ENCODE data around the gene MYL4. TPM values are rescaled to one million over a fixed set of nuclear protein-coding genes. Genes with fewer than 3 reads are reported as not detected.

Gene MYL4
- total and polyA plus RNA-seq, 2 of the 8 experiments (the other 6 are each of a cell fraction or from before 2014, with no cell fraction given), result 0.12 TPM; not detected in 1

DNA sequence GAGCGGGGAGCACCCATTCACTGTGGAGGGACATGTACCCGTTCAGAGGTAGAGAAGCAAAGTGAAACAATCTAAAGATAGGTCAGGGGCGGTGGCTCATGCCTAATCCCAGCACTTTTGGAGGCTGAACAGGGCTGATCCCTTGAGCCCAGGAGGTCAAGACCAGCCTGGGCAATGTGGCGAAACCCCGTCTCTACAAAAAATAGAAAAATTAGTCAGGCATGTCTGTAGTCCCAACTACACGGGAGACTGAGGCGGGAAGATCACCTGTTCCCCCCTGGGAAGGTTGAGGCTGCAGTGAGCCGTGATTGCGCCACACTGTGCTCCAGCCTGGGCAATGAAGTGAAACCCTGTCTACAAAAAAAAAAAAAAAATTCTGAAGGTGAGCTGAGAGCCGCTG, 21.7 kb downstream of the MYL4 start:
- H3K4ac ChIP-seq (replicated peaks; ENCODE audit: insufficient read length, low read depth, low read length), result no peak overlapping the region
- no peaks in the 10 kb centered on the region for H3K36me3 ChIP-seq (ENCODE audit: control insufficient read depth in 2 of 4, insufficient read depth in 4 of 4, low read length in 3 of 4)
- H4K91ac ChIP-seq (replicated peaks; ENCODE audit: insufficient read length, low read length), result no peak overlapping the region
- DNase-seq (ENCODE audit: low read depth in 1 of 2, low spot score in 2 of 2) (no peak), FAIRE-seq (no peak)
- no peak overlapping the region for H3K9ac ChIP-seq (replicated peaks in 1 of 4; ENCODE audit: extremely low read depth in 1 of 4, low read depth in 3 of 4, low read length in 3 of 4)
- H3K23ac ChIP-seq (ENCODE audit: insufficient read length), result no peak overlapping the region
- no peak overlapping the region for H3K56ac ChIP-seq (replicated peaks; ENCODE audit: insufficient read length, low read depth, low read length)
- H3K4me3 ChIP-seq (ENCODE audit: extremely low read depth in 1 of 4, insufficient read depth in 2 of 4, low read depth in 3 of 4, low read length in 4 of 4), result no peak overlapping the region
- no peak overlapping the region for H4K8ac ChIP-seq (ENCODE audit: extremely low read depth, insufficient read depth, low read length)
- no peak overlapping the region for H2BK20ac ChIP-seq (ENCODE audit: low read length)
- H4K5ac ChIP-seq (ENCODE audit: insufficient read length, low read depth, low read length), result no peak overlapping the region
- H3K23me2 ChIP-seq (ENCODE audit: low read depth, low read length), result no peaks in the 10 kb centered on the region
- no peaks in the 10 kb centered on the region for H3K9me3 ChIP-seq (ENCODE audit: insufficient read depth in 2 of 2, low read depth in 1 of 2, low read length in 1 of 2)
- no peak overlapping the region for H2BK12ac ChIP-seq (ENCODE audit: low read depth, low read length)
- peaks cover 0 to 3% (median 3%) of the 10 kb centered on the region in 4 experiments; a peak in 3 of 7 replicates for H3K4me1 ChIP-seq (replicated peaks in 1 of 4; ENCODE audit: control insufficient read depth in 3 of 4, insufficient read depth in 4 of 4, low read length in 3 of 4)
- no peaks in the 10 kb centered on the region for H3K79me1 ChIP-seq (ENCODE audit: low read depth, low read length)
- no peak overlapping the region for H2AFZ ChIP-seq (ENCODE audit: low read length)
- no peak overlapping the region for H3K18ac ChIP-seq (ENCODE audit: extremely low read depth, low read length)
- ChIA-PET CTCF (ENCODE audit: partially characterized antibody) (interaction anchor here (0.7 to 7.3 kb wide), 21 partner anchors 10 to 1399 kb away, joined by 3 to 105 read pairs (median 4); partner anchors contain the start of genes EFCAB13 and MYL4), POLR2A (ENCODE audit: partially characterized antibody) (interaction anchor here (1.1 kb wide), 1 partner anchor 82 kb away, joined by 3 read pairs; no protein-coding TSS in a partner anchor)
- H3K14ac ChIP-seq (ENCODE audit: insufficient read length), result no peak overlapping the region
- no peak overlapping the region for H3K27ac ChIP-seq (ENCODE audit: low read depth, low read length)
- H2BK120ac ChIP-seq (replicated peaks; ENCODE audit: low read depth, low read length), result no peak overlapping the region
- H3K27me3 ChIP-seq (replicated peaks in 1 of 4; ENCODE audit: control insufficient read depth in 3 of 4, extremely low read depth in 1 of 4, insufficient read depth in 3 of 4, low read length in 3 of 4), result 0 out of 7 replicates have a peak, but pooled peaks cover 0 to 1% (median 0%) of the 10 kb centered on the region in 4 experiments
- H2BK15ac ChIP-seq (ENCODE audit: low read length), result no peak overlapping the region
- no peak overlapping the region for H2AK5ac ChIP-seq (ENCODE audit: low read depth, low read length)
- no peaks in the 10 kb centered on the region for H3K79me2 ChIP-seq (ENCODE audit: control insufficient read depth in 1 of 2, insufficient read depth in 2 of 2, low read length in 2 of 2)
- TF ChIP-seq TCF12 (IDR thresholded peaks at IDR 0.05; ENCODE audit: low read depth, low read length), result no peak
- TF ChIP-seq BCL11A (IDR thresholded peaks at IDR 0.05; ENCODE audit: low read depth in 2 of 2, low read length in 2 of 2), result no peak
- no peak for TF ChIP-seq RFX5 (IDR thresholded peaks at IDR 0.05; ENCODE audit: borderline replicate concordance, low read depth, low read length)
- peak; percentile 78 for TF ChIP-seq CEBPB (IDR thresholded peaks at IDR 0.05; ENCODE audit: low read depth, low read length)
- no peaks in the 10 kb centered on the region for H4K20me1 ChIP-seq (replicated peaks in 1 of 2; ENCODE audit: control insufficient read depth in 1 of 2, insufficient read depth in 2 of 2, low read length in 2 of 2)
- WGBS, 2 experiments (ENCODE audit: extremely low coverage in 1 of 2, insufficient coverage in 1 of 2, insufficient read length in 1 of 2, insufficient replicate concordance in 2 of 2, low coverage in 1 of 2, low lambda C conversion rate in 2 of 2, missing lambda C conversion rate in 1 of 2), result 95% methylated on average over 7 of the region's 10 CpGs; no CpG with 5 or more reads in 1 of the 2 experiments
- no peak overlapping the region for H3K4me2 ChIP-seq (ENCODE audit: insufficient read depth in 1 of 2, low read depth in 2 of 2, low read length in 2 of 2)
- no peak overlapping the region for H2BK5ac ChIP-seq (ENCODE audit: low read depth, low read length)
